ENCODE measurements around the gene ZBTB7A. TPM values are rescaled to one million over a fixed set of nuclear protein-coding genes. Genes with fewer than 3 reads are reported as not detected.

The ZBTB7A gene
- total RNA-seq, 2 experiments from 2014 or later: 67.4 to 72.6 TPM

GRCh38 chr19:4100647-4101495 is 34.2 kb upstream of the ZBTB7A start:
- ATAC-seq (no peak), DNase-seq (no peak)
- CTCF ChIA-PET: interaction anchor here (1.2 kb wide), 3 partner anchors 9 to 39 kb away, joined by 4 read pairs; no protein-coding TSS in a partner anchor
- H3K27ac Mint-ChIP-seq: no peak overlapping the region
- H3K9me3 Mint-ChIP-seq (ENCODE audit: low read depth): no peaks in the 10 kb centered on the region
- no peak overlapping the region for H3K4me3 Mint-ChIP-seq
- no peaks in the 10 kb centered on the region for H3K27me3 Mint-ChIP-seq
- H3K4me1 Mint-ChIP-seq: peaks cover 28% of the 10 kb centered on the region
- peaks cover 35% of the 10 kb centered on the region for H3K36me3 Mint-ChIP-seq

GRCh38 chr19:4099041-4099764 is 32.5 kb upstream of the ZBTB7A start:
- Mint-ChIP-seq H3K4me3 (no peak overlapping the region), H3K4me1 (peaks cover 11% of the 10 kb centered on the region), H3K36me3 (peaks cover 28% of the 10 kb centered on the region), H3K9me3 (ENCODE audit: low read depth) (no peaks in the 10 kb centered on the region), H3K27ac (no peak overlapping the region), H3K27me3 (no peaks in the 10 kb centered on the region)
- ATAC-seq (no peak), DNase-seq (no peak)
- CTCF ChIA-PET: interaction anchor here (1.4 kb wide), 1 partner anchor 41 kb away, joined by 3 read pairs; no protein-coding TSS in a partner anchor

GRCh38 chr19:4098493-4098892 is 31.8 kb upstream of the ZBTB7A start:
- ATAC-seq: no peak
- Mint-ChIP-seq H3K27me3 (no peaks in the 10 kb centered on the region), H3K4me3 (no peak overlapping the region), H3K9me3 (ENCODE audit: low read depth) (no peaks in the 10 kb centered on the region), H3K27ac (no peak overlapping the region), H3K36me3 (peaks cover 30% of the 10 kb centered on the region), H3K4me1 (peaks cover 7% of the 10 kb centered on the region)
- DNase-seq: no peak
- CTCF ChIA-PET: interaction anchor here (1.4 kb wide), 1 partner anchor 40 kb away, joined by 3 read pairs; no protein-coding TSS in a partner anchor

GRCh38 chr19:4097501-4097900 is 30.8 kb upstream of the ZBTB7A start:
- ATAC-seq (no peak), DNase-seq (no peak)
- no peak overlapping the region for H3K27ac Mint-ChIP-seq
- H3K4me1 Mint-ChIP-seq: peaks cover 4% of the 10 kb centered on the region
- peaks cover 33% of the 10 kb centered on the region for H3K36me3 Mint-ChIP-seq
- H3K4me3 Mint-ChIP-seq: no peak overlapping the region
- no peaks in the 10 kb centered on the region for H3K27me3 Mint-ChIP-seq
- CTCF ChIA-PET: interaction anchor here (0.9 to 1.4 kb wide), 2 partner anchors 18 to 39 kb away, joined by 3 to 4 read pairs; no protein-coding TSS in a partner anchor
- no peaks in the 10 kb centered on the region for H3K9me3 Mint-ChIP-seq (ENCODE audit: low read depth)

- Mint-ChIP-seq H3K27me3 (no peaks in the 10 kb centered on the region), H3K27ac (no peak overlapping the region), H3K4me1 (peaks cover 4% of the 10 kb centered on the region), H3K9me3 (ENCODE audit: low read depth) (no peaks in the 10 kb centered on the region), H3K4me3 (no peak overlapping the region), H3K36me3 (peaks cover 29% of the 10 kb centered on the region)
- no peak for DNase-seq
- ATAC-seq: no peak
- CTCF ChIA-PET: interaction anchor here (0.6 to 0.9 kb wide), 2 partner anchors 16 to 19 kb away, joined by 3 to 4 read pairs; no protein-coding TSS in a partner anchor
Measured at GRCh38 chr19:4096049-4096892, 29.6 kb upstream of the ZBTB7A start.

GRCh38 chr19:4095488-4095844 is 28.8 kb upstream of the ZBTB7A start:
- ATAC-seq (no peak), DNase-seq (no peak)
- CTCF ChIA-PET: no interaction called here
- no peaks in the 10 kb centered on the region for H3K9me3 Mint-ChIP-seq (ENCODE audit: low read depth)
- H3K36me3 Mint-ChIP-seq: peaks cover 27% of the 10 kb centered on the region
- H3K4me1 Mint-ChIP-seq: peaks cover 6% of the 10 kb centered on the region
- H3K27ac Mint-ChIP-seq: no peak overlapping the region
- H3K27me3 Mint-ChIP-seq: no peaks in the 10 kb centered on the region
- H3K4me3 Mint-ChIP-seq: no peak overlapping the region

GRCh38 chr19:4094761-4095487 is 28.2 kb upstream of the ZBTB7A start:
- H3K9me3 Mint-ChIP-seq (ENCODE audit: low read depth): no peaks in the 10 kb centered on the region
- DNase-seq: no peak
- H3K27me3 Mint-ChIP-seq: no peaks in the 10 kb centered on the region
- no peak overlapping the region for H3K4me3 Mint-ChIP-seq
- ATAC-seq: no peak
- peaks cover 9% of the 10 kb centered on the region for H3K4me1 Mint-ChIP-seq
- H3K36me3 Mint-ChIP-seq: peaks cover 28% of the 10 kb centered on the region
- CTCF ChIA-PET: interaction anchor here (2.5 kb wide), 1 partner anchor 45 kb away, joined by 12 read pairs; no protein-coding TSS in a partner anchor
- H3K27ac Mint-ChIP-seq: no peak overlapping the region

- peaks cover 28% of the 10 kb centered on the region for H3K36me3 Mint-ChIP-seq
- CTCF ChIA-PET: interaction anchor here (1.3 to 3.1 kb wide), 3 partner anchors 10 to 45 kb away, joined by 3 to 12 read pairs (median 12); no protein-coding TSS in a partner anchor
Measured at GRCh38 chr19:4094291-4094690, 27.6 kb upstream of the ZBTB7A start.

GRCh38 chr19:4093643-4094175 is 27.0 kb upstream of the ZBTB7A start:
- H3K36me3 Mint-ChIP-seq: peaks cover 28% of the 10 kb centered on the region
- peaks cover 21% of the 10 kb centered on the region for H3K4me1 Mint-ChIP-seq
- CTCF ChIA-PET: interaction anchor here (1.3 to 3.1 kb wide), 3 partner anchors 10 to 46 kb away, joined by 3 to 12 read pairs (median 12); no protein-coding TSS in a partner anchor
- no peak overlapping the region for H3K4me3 Mint-ChIP-seq
- no peaks in the 10 kb centered on the region for H3K27me3 Mint-ChIP-seq
- ATAC-seq (no peak), DNase-seq (no peak)
- peak overlapping the region; percentile 9 for H3K27ac Mint-ChIP-seq
- H3K9me3 Mint-ChIP-seq (ENCODE audit: low read depth): no peaks in the 10 kb centered on the region

More at GRCh38 chr19:4094291-4094690, 27.6 kb upstream of the ZBTB7A start:
- H3K4me3 Mint-ChIP-seq: no peak overlapping the region
- no peaks in the 10 kb centered on the region for H3K9me3 Mint-ChIP-seq (ENCODE audit: low read depth)
- no peak for ATAC-seq
- H3K27me3 Mint-ChIP-seq: no peaks in the 10 kb centered on the region
- DNase-seq: no peak
- H3K4me1 Mint-ChIP-seq: peaks cover 16% of the 10 kb centered on the region
- no peak overlapping the region for H3K27ac Mint-ChIP-seq

- Mint-ChIP-seq H3K4me3 (no peak overlapping the region), H3K9me3 (ENCODE audit: low read depth) (no peaks in the 10 kb centered on the region), H3K4me1 (peaks cover 51% of the 10 kb centered on the region), H3K27ac (peak overlapping the region; percentile 92), H3K27me3 (no peaks in the 10 kb centered on the region), H3K36me3 (peaks cover 14% of the 10 kb centered on the region)
- ATAC-seq (no peak), DNase-seq (no peak)
- CTCF ChIA-PET: interaction anchor here (1.8 to 2.7 kb wide), 4 partner anchors 14 to 103 kb away, joined by 7 to 30 read pairs (median 15); no protein-coding TSS in a partner anchor
Measured at GRCh38 chr19:4090356-4091220, 23.9 kb upstream of the ZBTB7A start.

- ATAC-seq: no peak
- peaks cover 53% of the 10 kb centered on the region for H3K4me1 Mint-ChIP-seq
- peak overlapping the region; percentile 92 for H3K27ac Mint-ChIP-seq
- no peak overlapping the region for H3K4me3 Mint-ChIP-seq
- no peaks in the 10 kb centered on the region for H3K27me3 Mint-ChIP-seq
- H3K9me3 Mint-ChIP-seq (ENCODE audit: low read depth): no peaks in the 10 kb centered on the region
- CTCF ChIA-PET: interaction anchor here (1.3 to 2.7 kb wide), 6 partner anchors 11 to 102 kb away, joined by 4 to 30 read pairs (median 12); no protein-coding TSS in a partner anchor
- no peak for DNase-seq
- peaks cover 12% of the 10 kb centered on the region for H3K36me3 Mint-ChIP-seq
Measured at GRCh38 chr19:4089946-4090345, 23.2 kb upstream of the ZBTB7A start.
